ENCODE data around the gene EVPL.

Gene EVPL

GRCh38 chr17:76011951-76012350 lies 15.2 kb downstream of the EVPL start:
- Histone ChIP-seq H3K4me3 (ENCODE audit: low read length, poor library complexity, severe bottlenecking) (no peak overlapping the region), H3K36me3 (ENCODE audit: insufficient read depth, low read length) (no peaks in the 10 kb centered on the region)

GRCh38 chr17:76009969-76010661 lies 17.0 kb downstream of the EVPL start:
- no peak overlapping the region for H3K4me2 ChIP-seq (ENCODE audit: low read depth, low read length, poor library complexity, severe bottlenecking)
- TF ChIP-seq EZH2phosphoT487 (IDR thresholded peaks at IDR 0.05; ENCODE audit: borderline replicate concordance) (no peak), CTCF (conservative IDR thresholded peaks at IDR 0.05; ENCODE audit: low read length) (no peak)

More at GRCh38 chr17:76011951-76012350, 15.2 kb downstream of the EVPL start:
- H3K4me1 ChIP-seq (ENCODE audit: insufficient read depth, low read length, poor library complexity, severe bottlenecking): peaks cover 5% of the 10 kb centered on the region
- no peaks in the 10 kb centered on the region for H3K79me2 ChIP-seq (ENCODE audit: insufficient read depth, low read length)
- no peaks in the 10 kb centered on the region for H3F3A ChIP-seq (ENCODE audit: low read depth)
- H3K27me3 ChIP-seq (ENCODE audit: insufficient read depth, low read length, poor library complexity, severe bottlenecking): no peaks in the 10 kb centered on the region
- no peak overlapping the region for H3K4me2 ChIP-seq (ENCODE audit: low read depth, low read length, poor library complexity, severe bottlenecking)
- no peaks in the 10 kb centered on the region for H3K9me3 ChIP-seq (ENCODE audit: insufficient read depth, low read depth, low read length)
- H2AFZ ChIP-seq (ENCODE audit: low read length): no peak overlapping the region
- H3K9me2 ChIP-seq (replicated peaks; ENCODE audit: low read depth, low read length): no peaks in the 10 kb centered on the region
- no peak overlapping the region for H3K9ac ChIP-seq (ENCODE audit: low read depth, low read length, poor library complexity, severe bottlenecking)
- no peak for TF ChIP-seq CTCF (conservative IDR thresholded peaks at IDR 0.05; ENCODE audit: low read length)
- no peaks in the 10 kb centered on the region for H4K20me1 ChIP-seq (ENCODE audit: insufficient read depth, low read length, poor library complexity, severe bottlenecking)

GRCh38 chr17:76009447-76009846 lies 17.7 kb downstream of the EVPL start:
- Histone ChIP-seq H3K36me3 (ENCODE audit: insufficient read depth, low read length) (no peaks in the 10 kb centered on the region), H3K27me3 (ENCODE audit: insufficient read depth, low read length, poor library complexity, severe bottlenecking) (no peaks in the 10 kb centered on the region), H3K9ac (ENCODE audit: low read depth, low read length, poor library complexity, severe bottlenecking) (no peak overlapping the region), H3K79me2 (ENCODE audit: insufficient read depth, low read length) (no peaks in the 10 kb centered on the region), H3F3A (ENCODE audit: low read depth) (no peaks in the 10 kb centered on the region), H4K20me1 (ENCODE audit: insufficient read depth, low read length, poor library complexity, severe bottlenecking) (no peaks in the 10 kb centered on the region), H3K4me3 (ENCODE audit: low read length, poor library complexity, severe bottlenecking) (no peak overlapping the region), H2AFZ (ENCODE audit: low read length) (no peak overlapping the region), H3K9me2 (replicated peaks; ENCODE audit: low read depth, low read length) (no peaks in the 10 kb centered on the region), H3K4me2 (ENCODE audit: low read depth, low read length, poor library complexity, severe bottlenecking) (no peak overlapping the region), H3K4me1 (ENCODE audit: insufficient read depth, low read length, poor library complexity, severe bottlenecking) (peaks cover 16% of the 10 kb centered on the region), H3K9me3 (ENCODE audit: insufficient read depth, low read depth, low read length) (no peaks in the 10 kb centered on the region)
- TF ChIP-seq EZH2phosphoT487 (IDR thresholded peaks at IDR 0.05; ENCODE audit: borderline replicate concordance) (no peak), CTCF (conservative IDR thresholded peaks at IDR 0.05; ENCODE audit: low read length) (no peak)

More at GRCh38 chr17:76009969-76010661, 17.0 kb downstream of the EVPL start:
- Histone ChIP-seq H3K36me3 (ENCODE audit: insufficient read depth, low read length) (no peaks in the 10 kb centered on the region), H3K9me2 (replicated peaks; ENCODE audit: low read depth, low read length) (no peaks in the 10 kb centered on the region), H3K79me2 (ENCODE audit: insufficient read depth, low read length) (no peaks in the 10 kb centered on the region), H3K9me3 (ENCODE audit: insufficient read depth, low read depth, low read length) (no peaks in the 10 kb centered on the region), H3K4me1 (ENCODE audit: insufficient read depth, low read length, poor library complexity, severe bottlenecking) (peaks cover 13% of the 10 kb centered on the region), H3K9ac (ENCODE audit: low read depth, low read length, poor library complexity, severe bottlenecking) (no peak overlapping the region), H3F3A (ENCODE audit: low read depth) (no peaks in the 10 kb centered on the region), H3K27me3 (ENCODE audit: insufficient read depth, low read length, poor library complexity, severe bottlenecking) (no peaks in the 10 kb centered on the region), H4K20me1 (ENCODE audit: insufficient read depth, low read length, poor library complexity, severe bottlenecking) (no peaks in the 10 kb centered on the region), H2AFZ (ENCODE audit: low read length) (no peak overlapping the region), H3K4me3 (ENCODE audit: low read length, poor library complexity, severe bottlenecking) (no peak overlapping the region)
